Lower leg skin (tissue), 3 donors: Measurements from ENCODE around the gene PAX5.

Experiments
- POLR2A ChIP-seq, 2 donors: fragments of 450-650 bp; IDR thresholded peaks; one replicate each; pipeline ENCODE4 v1.6.1; 2016 to 2017; ENCODE audit warnings: antibody characterized with exemption in 2 of 2, mild to moderate bottlenecking in 1 of 2, moderate library complexity in 1 of 2
- TF ChIP-seq, protein P1 (sequence below), 3 donors: fragments of 450-650 bp; IDR thresholded peaks; one replicate each; pipeline ENCODE4 v1.5.1; 2016; ENCODE audit warnings: antibody characterized with exemption in 3 of 3, mild to moderate bottlenecking in 3 of 3, moderate library complexity in 2 of 3

GRCh38 chr9:36900136-36900855 is 133.8 kb downstream of the PAX5 start:
- TF ChIP-seq, protein P1, sequence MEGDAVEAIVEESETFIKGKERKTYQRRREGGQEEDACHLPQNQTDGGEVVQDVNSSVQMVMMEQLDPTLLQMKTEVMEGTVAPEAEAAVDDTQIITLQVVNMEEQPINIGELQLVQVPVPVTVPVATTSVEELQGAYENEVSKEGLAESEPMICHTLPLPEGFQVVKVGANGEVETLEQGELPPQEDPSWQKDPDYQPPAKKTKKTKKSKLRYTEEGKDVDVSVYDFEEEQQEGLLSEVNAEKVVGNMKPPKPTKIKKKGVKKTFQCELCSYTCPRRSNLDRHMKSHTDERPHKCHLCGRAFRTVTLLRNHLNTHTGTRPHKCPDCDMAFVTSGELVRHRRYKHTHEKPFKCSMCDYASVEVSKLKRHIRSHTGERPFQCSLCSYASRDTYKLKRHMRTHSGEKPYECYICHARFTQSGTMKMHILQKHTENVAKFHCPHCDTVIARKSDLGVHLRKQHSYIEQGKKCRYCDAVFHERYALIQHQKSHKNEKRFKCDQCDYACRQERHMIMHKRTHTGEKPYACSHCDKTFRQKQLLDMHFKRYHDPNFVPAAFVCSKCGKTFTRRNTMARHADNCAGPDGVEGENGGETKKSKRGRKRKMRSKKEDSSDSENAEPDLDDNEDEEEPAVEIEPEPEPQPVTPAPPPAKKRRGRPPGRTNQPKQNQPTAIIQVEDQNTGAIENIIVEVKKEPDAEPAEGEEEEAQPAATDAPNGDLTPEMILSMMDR (IDR thresholded peaks at IDR 0.05), result no peak
- TF ChIP-seq POLR2A (IDR thresholded peaks at IDR 0.05), result no peak
